Cardiac septum (tissue), 1 donor: ENCODE measurements around the gene MMD2. TPM values are rescaled to one million over a fixed set of nuclear protein-coding genes. Genes with fewer than 3 reads are reported as not detected.
A peak's percentile ranks its signal among the peaks of the same experiment; 100 is the strongest.

ENCODE experiments used
- DNase-seq: peaks from one replicate; pipeline ENCODE4 v3.0.0-alpha.2; 2020; ENCODE audit warnings: low spot score
- intact Hi-C: fragments of 100-400 bp; cut with DNase I; formaldehyde crosslinking; loops from one replicate; pipeline ENCODE4 v1.14.0; 2022
- total RNA-seq: library from RNA; stranded (reverse); fragmentation: NEBNext Ultra II Directional; extraction: Animal tissue kit (Norgen Biotek cat#: 25700); gene quantifications from one replicate; pipeline ENCODE4 v1.2.1, GENCODE V29; 2021
- donor health status: DM: no; HTN: no; CAD: no.

MMD2 gene
- total RNA-seq, 1 donor from 2014 or later: not detected

DNA sequence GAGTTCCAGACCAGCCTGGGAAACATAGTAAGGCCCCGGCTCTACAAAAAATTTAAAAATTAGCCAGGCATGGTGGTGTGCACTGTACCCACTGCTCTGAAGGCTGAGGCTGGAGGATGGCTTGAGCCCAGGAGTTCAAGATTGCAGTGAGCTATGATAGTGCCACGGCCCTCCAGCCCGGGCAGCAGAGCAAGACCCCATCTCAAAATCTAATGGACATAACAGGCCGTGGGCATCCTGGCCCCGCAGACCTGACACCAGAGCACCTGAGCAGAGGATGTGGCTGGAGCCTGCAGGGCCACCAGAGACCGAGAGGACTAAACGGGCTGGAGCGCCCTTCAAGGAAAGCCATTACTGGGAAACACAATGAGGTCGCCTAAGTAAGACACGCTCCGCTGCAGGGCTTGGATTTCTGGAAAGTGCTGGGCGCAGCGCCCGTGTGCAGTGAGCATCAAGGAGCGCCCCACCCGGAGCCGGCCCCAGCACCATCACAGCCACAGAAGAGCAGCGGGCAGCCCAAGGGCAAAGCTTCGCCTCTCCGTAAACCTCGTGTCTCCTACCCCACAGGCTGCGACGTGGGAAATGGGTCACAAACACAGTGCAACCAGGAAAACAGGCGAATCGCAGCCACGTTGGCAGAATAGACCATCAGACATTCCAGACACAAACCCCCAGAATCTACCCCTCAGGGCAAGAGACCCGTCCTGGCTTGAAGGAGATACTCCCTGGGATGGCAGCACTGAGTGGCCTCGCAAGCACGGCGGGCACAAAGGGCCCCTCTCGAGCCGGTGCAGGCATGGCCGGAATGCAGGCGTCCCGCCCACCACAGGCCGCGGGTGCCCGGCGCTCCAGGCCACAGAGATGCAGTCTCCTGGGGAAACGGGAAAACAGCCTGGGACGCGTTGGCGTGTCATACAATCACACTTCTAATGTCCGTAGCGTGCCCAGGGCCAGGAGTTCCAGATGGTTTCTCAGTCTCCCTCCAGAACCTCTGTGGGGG, 80.4 kb downstream of the MMD2 start:
- intact Hi-C loops: no loop called here
- DNase-seq: peak; percentile 74

DNA sequence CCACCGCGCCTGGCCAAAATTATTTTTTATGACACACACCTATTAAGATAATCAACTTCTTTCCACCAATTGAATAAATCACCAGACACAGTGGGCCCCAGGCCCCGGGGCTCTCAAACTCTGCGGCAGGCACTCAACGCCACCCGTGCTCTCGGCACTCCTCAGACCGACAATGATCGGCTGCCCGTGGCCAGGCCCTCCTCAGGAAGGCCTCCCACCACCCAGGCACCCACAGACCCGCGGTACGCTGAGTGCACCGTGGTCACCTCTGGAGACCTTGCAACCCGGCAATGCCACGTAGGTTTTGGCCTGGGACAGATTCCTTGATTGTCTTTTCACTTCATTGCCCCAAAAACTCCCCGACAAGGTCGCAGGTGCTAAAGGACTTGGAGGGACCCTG, 82.4 kb downstream of the MMD2 start:
- intact Hi-C loops: no loop called here
- peak; percentile 62 for DNase-seq

- intact Hi-C loops: no loop called here
- peak; percentile 36 for DNase-seq
Observed at GRCh38 chr7:4875391-4875790, 83.6 kb downstream of the MMD2 start.

DNA sequence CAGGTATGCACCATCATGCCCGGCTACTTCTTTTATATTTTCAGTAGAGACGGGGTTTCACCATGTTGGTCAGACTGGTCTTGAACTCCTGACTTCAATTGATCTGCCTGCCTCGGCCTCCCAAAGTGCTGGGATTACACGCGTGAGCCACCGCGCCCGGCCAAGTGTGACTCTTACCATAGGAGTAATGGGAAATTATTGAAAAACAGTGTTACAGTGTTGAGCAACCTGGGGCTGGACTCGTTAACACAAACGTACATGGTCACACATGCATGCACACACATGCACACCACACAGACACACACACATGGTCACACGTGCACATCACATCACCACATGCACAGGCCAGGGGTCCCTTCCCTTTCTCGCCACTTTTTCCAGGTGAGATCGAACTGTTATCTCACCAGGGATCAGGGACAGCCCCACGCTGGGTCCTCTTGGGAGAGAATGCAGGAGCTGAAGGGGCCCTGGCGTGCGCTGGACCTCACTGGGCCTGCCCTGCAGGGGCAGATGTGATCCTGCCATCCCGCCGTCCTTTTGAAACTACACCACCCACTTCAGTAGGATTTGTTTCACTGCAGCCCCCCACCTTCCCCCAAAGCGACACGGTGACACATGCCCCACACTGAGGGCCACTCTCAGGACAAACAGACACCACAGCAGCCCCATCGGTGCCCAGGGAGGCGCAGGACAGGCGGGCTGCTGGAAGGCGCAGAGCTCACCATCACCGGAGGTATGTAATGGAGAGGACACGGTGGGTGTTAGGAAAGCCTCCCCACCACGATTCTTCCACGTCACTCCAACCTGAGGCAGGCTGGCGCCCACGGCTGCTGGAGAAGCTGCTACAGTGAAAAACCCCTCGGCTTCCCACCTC, 85.7 kb downstream of the MMD2 start:
- intact Hi-C loops: no loop called here

DNA sequence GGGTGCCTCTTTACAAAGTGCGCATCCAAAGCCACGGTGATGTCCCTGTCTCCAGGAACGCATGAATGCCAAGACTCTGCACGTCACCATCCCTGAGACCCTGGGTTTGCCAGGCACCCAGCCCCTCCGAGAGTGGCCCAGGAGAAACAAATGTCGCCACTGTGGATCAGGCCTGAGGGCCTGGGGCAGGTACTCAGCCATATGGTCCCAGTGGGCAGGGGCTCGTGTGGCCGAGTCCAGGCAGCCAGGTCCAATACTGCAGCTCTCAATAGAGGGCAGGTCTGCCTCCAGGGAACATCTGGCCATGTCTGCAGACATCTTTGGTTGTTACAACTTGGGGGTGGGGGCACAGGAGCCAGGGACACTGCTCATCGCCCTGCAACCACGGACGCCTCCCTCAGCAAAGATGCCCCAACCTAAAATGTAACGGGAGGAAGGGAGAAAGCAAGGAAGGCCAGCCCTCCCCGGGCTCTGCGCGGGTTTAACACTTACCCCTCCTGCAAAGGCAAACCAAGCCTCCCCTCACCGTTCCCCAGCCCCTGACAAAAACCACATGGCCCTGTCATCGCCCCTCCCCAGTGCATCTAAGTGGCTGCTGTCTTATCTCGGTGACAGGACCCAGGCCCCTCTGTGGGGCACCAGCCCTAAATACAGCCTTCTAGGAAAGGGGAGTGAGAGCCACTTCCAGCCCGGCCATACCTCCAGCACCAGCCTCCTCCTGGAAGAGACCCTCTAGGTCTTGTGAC, 86.9 kb downstream of the MMD2 start:
- intact Hi-C loops: no loop called here
- peak; percentile 67 for DNase-seq

More for the DNA sequence above, 85.7 kb downstream of the MMD2 start:
- peak; percentile 51 for DNase-seq

DNA sequence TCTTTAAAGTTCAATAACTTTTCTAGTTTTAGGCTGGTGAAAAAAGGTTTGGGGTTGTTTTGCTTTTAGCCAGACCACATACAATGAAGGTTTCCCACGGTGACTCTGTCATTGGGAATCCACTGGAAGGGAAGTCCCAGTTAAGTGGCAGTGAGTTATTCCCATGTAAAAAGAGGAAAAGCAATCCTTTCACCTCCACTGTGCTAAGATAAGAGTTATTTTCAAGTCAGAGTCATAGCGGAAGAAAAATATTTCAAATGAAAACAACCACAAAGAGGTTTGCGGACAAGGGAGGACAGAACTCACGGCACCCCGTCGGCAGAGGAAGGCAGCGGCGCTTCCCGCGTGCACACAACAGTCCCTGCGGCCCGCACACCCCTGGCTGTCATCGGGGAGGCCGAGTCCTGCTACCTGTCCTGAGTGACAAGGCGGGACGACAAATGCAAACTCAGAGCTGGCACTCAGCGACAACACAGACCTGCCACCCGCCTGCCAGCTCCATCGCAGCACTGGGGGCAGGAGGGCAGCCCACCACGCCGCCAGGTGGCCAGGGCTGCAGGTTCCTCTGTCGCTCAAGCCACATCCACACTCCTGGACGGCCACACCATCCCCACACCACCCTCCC, 87.8 kb downstream of the MMD2 start:
- DNase-seq: peak; percentile 31

GRCh38 chr7:4868493-4868892, 90.5 kb downstream of the MMD2 start:
- no peak for DNase-seq
- intact Hi-C loops: no loop called here

More for the DNA sequence above, 87.8 kb downstream of the MMD2 start:
- intact Hi-C loops: no loop called here

GRCh38 chr7:4866528-4867496, 92.2 kb downstream of the MMD2 start:
- intact Hi-C loops: no loop called here
- peak; percentile 31 for DNase-seq

DNA sequence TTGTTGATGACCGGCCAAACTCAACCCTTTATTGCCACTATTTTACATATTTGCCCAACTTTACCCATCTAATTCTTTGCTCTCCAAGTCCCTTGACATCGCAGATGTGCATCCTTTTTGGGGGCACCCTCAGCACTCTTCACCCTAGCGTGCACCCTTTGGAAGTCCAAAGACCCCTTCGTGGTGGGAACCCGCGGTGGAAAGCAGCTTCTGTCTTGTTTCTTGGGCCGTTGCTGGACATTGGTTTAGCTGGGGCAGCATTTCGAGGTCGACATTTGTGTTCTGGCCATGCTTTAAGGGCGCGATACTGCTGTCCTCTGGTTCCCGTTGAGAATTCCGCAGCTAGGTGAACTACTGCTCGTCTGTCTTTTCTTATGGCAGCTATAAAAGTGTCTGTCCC, 96.8 kb downstream of the MMD2 start:
- intact Hi-C loops: no loop called here
- DNase-seq: peak; percentile 27

- intact Hi-C loops: no loop called here
- peak; percentile 73 for DNase-seq
Observed at GRCh38 chr7:4861673-4862072, 97.3 kb downstream of the MMD2 start, which contains the start of gene PAPOLB. PAPOLB (minus strand) TSS chr7:4862030; CDS start chr7:4861810, 220 bp downstream.

DNA sequence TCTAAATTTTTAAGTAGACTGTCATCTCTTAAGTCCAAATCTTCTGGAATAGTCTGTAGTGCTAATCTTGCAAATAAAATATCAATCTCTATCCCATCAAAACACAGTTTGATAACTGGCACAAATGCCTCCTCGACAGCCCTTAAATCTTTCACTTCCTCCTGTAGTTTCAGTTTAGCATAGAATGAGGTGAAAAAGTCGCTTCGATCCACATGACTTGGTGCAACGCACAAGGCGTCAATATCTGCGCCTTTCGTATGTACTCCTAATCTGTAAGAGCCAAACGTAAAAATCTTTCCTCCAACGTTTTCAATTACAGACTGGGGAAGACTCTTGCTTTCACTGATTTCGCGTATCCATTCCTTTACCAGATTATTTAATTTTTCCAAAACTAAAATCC, 97.8 kb downstream of the MMD2 start:
- DNase-seq: no peak
- intact Hi-C loops: no loop called here

DNA sequence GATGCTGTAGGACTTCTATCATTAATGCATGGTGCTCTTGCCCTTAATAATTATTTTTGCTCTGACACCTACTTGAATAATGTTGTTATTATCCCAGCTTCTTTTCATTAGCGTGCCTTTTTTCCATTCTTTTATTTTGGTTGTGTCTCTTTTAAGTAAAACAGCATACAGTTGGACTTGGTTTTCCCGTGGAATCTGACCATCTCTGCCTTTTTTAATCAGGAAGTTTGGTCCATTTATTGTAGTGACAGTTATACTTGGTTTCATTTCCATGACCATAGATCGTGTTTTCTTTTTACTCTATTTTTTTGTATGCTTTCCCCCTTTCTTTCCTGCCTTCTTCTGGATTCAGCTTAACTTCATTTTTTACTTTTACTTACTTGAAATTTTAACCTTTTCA, 101.8 kb downstream of the MMD2 start:
- no peak for DNase-seq
- intact Hi-C loops: no loop called here

DNA sequence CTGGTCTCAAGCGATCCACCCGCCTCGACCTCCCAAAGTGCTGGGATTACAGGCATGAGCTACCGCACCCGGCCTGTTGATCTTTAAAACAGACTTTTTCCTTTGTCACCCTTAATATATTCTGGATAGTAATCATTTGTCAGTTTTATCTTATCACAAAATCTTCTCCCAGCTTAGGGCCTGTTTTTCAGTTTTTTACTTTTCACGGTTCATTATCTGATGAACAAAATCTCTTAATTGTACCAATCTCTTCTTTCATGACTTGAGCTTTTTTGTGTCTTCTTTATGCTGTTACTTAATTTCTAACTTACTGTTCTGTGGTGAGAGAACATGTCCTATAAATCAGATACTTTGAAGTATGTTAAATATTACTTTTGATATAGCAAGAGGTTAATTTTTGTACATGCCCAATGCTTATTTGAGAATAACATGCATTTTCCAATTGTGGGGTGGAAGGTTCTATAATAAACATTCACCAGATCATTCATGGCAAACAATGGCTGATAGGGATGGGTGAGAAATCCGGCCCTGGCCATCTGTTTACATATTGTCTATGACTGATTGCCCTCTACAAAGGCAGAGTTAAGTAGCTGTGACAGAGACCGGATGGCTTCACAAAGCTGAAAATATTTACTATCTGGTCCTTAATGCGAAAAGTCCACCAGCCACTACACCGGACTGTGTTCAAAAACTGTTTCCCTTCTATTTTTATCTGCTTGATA, 102.5 kb downstream of the MMD2 start:
- intact Hi-C loops: no loop called here

More for the DNA sequence above, 102.5 kb downstream of the MMD2 start:
- no peak for DNase-seq
